Fibroblast of pulmonary artery (primary cell): ENCODE measurements around the gene SMIM33.
"Not testable (repeated sequence)": the region's sequence is repeated elsewhere in the genome, so short reads cannot be mapped to it uniquely, and the experiment has no call there.

ENCODE experiments used
- DNase-seq: peaks from one replicate; pipeline ENCODE4 v3.0.0-alpha.2; 2010; ENCODE audit warnings: low read depth
- H3K4me3 ChIP-seq: replicated peaks from 2 replicates; pipeline ENCODE4 v1.5.1; 2011; ENCODE audit warnings: low read depth, mild to moderate bottlenecking, control low read depth, low read length, moderate library complexity
- CTCF ChIP-seq: IDR thresholded peaks from 2 replicates; pipeline ENCODE4 v1.5.1; 2011; ENCODE audit warnings: mild to moderate bottlenecking, control low read depth, low read length, inconsistent platforms; ENCODE audit errors: missing control alignments

The SMIM33 gene

GRCh38 chr5:139435676-139436075, 35.1 kb upstream of the SMIM33 start:
- H3K4me3 ChIP-seq: no peak overlapping the region
- DNase-seq: no peak
- TF ChIP-seq CTCF: no peak

- no peak for DNase-seq
- peak overlapping the region; percentile 95 for H3K4me3 ChIP-seq
- no peak for TF ChIP-seq CTCF
Observed at GRCh38 chr5:139438707-139439012, 32.1 kb upstream of the SMIM33 start.

- H3K4me3 ChIP-seq: peak within 1 kb of the TSS; percentile 95
- TF ChIP-seq CTCF: no peak
- DNase-seq: peak; percentile 93
Observed at GRCh38 chr5:139439013-139439903, 31.5 kb upstream of the SMIM33 start, which contains the start of gene DNAJC18. Gene DNAJC18 (minus strand): TSS chr5:139439525. CDS start chr5:139439445, 80 bp downstream.

GRCh38 chr5:139440416-139440815, 30.4 kb upstream of the SMIM33 start:
- DNase-seq, H3K4me3 ChIP-seq: not testable (repeated sequence)

- H3K4me3 ChIP-seq: no peak overlapping the region
- no peak for TF ChIP-seq CTCF
- peak; percentile 54 for DNase-seq
Observed at GRCh38 chr5:139443831-139444453, 26.9 kb upstream of the SMIM33 start.

GRCh38 chr5:139445325-139446170, 25.3 kb upstream of the SMIM33 start:
- no peak for TF ChIP-seq CTCF
- H3K4me3 ChIP-seq: no peak overlapping the region
- peak; percentile 83 for DNase-seq
